ACC112 (cell line): ENCODE results near the gene SNAPC4.

Experiments used
- H2AFZ ChIP-seq: fragments of 200-600 bp; sonication (generic); one replicate; pipeline ENCODE4 v1.6.0; 2017; ENCODE audit warnings: antibody characterized with exemption, low read length; ENCODE audit not compliant: unreplicated experiment
- H3K27ac ChIP-seq: fragments of 200-600 bp; sonication (generic); 2 replicates; pipeline ENCODE4 v1.5.1; 2014; ENCODE audit warnings: low read depth, mild to moderate bottlenecking, antibody characterized with exemption, low read length, moderate library complexity
- H3K27me3 ChIP-seq: fragments of 200-600 bp; sonication (generic); 2 replicates; pipeline ENCODE4 v1.6.1; 2014; ENCODE audit warnings: mild to moderate bottlenecking, antibody characterized with exemption, low read length, moderate library complexity, mixed read lengths; ENCODE audit not compliant: insufficient read depth
- H3K36me3 ChIP-seq: fragments of 200-600 bp; sonication (generic); 2 replicates; pipeline ENCODE4 v1.6.1; 2016; ENCODE audit warnings: mild to moderate bottlenecking, antibody characterized with exemption, low read length, moderate library complexity, mixed read lengths; ENCODE audit not compliant: insufficient read depth
- H3K4me1 ChIP-seq: fragments of 200-600 bp; sonication (generic); one replicate; pipeline ENCODE4 v1.6.1; 2016; ENCODE audit warnings: low read length, mixed read lengths; ENCODE audit not compliant: insufficient read depth, unreplicated experiment, control insufficient read depth
- H3K4me3 ChIP-seq: fragments of 200-600 bp; sonication (generic); 2 replicates; pipeline ENCODE4 v1.5.1; 2014; ENCODE audit warnings: mild to moderate bottlenecking, low read depth, low read length
- H3K79me2 ChIP-seq: fragments of 200-600 bp; sonication (generic); one replicate; pipeline ENCODE4 v1.6.0; 2016; ENCODE audit warnings: low read length; ENCODE audit not compliant: control insufficient read depth, unreplicated experiment, insufficient read depth

SNAPC4 gene, protein sequence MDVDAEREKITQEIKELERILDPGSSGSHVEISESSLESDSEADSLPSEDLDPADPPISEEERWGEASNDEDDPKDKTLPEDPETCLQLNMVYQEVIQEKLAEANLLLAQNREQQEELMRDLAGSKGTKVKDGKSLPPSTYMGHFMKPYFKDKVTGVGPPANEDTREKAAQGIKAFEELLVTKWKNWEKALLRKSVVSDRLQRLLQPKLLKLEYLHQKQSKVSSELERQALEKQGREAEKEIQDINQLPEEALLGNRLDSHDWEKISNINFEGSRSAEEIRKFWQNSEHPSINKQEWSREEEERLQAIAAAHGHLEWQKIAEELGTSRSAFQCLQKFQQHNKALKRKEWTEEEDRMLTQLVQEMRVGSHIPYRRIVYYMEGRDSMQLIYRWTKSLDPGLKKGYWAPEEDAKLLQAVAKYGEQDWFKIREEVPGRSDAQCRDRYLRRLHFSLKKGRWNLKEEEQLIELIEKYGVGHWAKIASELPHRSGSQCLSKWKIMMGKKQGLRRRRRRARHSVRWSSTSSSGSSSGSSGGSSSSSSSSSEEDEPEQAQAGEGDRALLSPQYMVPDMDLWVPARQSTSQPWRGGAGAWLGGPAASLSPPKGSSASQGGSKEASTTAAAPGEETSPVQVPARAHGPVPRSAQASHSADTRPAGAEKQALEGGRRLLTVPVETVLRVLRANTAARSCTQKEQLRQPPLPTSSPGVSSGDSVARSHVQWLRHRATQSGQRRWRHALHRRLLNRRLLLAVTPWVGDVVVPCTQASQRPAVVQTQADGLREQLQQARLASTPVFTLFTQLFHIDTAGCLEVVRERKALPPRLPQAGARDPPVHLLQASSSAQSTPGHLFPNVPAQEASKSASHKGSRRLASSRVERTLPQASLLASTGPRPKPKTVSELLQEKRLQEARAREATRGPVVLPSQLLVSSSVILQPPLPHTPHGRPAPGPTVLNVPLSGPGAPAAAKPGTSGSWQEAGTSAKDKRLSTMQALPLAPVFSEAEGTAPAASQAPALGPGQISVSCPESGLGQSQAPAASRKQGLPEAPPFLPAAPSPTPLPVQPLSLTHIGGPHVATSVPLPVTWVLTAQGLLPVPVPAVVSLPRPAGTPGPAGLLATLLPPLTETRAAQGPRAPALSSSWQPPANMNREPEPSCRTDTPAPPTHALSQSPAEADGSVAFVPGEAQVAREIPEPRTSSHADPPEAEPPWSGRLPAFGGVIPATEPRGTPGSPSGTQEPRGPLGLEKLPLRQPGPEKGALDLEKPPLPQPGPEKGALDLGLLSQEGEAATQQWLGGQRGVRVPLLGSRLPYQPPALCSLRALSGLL (N-terminal part only)

DNA sequence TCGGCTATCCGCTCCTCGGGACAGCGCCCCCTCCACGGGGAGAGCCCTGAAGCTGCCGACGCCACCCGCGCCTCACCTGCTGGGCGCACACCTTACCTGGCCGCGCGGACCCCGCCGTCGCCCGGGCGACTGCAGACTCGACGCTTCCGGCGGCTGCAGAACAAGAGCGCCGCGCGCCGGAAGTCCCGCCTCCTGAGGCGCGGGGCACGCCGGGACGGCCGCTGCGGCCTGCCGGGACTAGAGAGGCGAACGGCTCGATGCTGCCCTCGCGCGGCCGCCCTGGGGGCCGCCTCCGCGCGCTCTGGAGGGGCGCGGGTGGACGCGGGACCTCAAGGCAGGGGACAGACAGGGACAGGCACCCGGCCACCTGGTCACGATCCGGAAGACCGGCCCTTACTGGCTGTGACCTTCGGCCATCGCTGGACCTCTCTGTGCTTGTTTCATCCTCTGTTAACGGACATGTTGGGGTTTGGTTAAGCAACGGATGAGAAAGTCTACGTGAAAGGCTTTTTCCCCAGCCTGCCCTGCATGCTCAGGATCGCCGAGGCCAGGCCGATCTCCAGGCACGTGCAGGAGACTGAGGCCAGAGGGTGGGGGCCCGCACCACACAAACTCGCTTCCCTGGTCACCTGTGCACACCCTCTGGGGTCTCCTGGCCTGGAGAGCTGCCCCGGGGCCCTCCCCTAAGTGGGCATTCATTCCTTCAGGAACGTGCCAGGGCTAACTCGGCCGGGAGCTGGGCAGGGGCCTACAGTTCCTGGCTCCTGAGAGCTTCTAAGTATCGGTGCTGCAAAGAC is at the start of gene SNAPC4:
TSS of gene SNAPC4 (minus strand) at position 133 of the 797 bp plus-strand sequence. CDS start 1,742 bp downstream, outside the sequence.
- Histone ChIP-seq H3K27ac (peak within 1 kb of the TSS; percentile 15; the same call in 1 of the 2 replicates), H3K27me3 (no peaks in the 10 kb centered on the region), H3K4me1 (peaks cover 16% of the 10 kb centered on the region), H3K36me3 (peaks cover 12% of the 10 kb centered on the region; the same call in 1 of the 2 replicates), H2AFZ (peak within 1 kb of the TSS; percentile 21), H3K4me3 (peak within 1 kb of the TSS; percentile 99), H3K79me2 (peaks cover 25% of the 10 kb centered on the region)

DNA sequence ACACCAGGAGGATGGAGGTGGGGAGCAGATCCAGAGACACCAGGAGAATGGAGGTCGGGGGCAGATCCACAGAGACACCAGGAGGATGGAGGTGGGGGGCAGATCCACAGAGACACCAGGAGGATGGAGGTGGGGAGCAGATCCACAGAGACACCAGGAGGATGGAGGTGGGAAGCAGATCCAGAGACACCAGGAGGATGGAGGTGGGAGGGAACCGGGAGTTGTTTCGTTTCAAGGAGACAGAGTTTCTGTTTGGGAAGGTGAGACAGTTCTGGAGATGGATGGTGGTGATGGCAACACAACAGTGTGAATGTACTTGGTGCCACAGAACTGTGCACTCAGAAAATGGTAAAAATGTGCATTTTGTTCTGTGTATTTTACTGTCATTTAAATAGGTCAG is 48.7 kb upstream of the SNAPC4 start:
- peaks cover 22% of the 10 kb centered on the region for H3K36me3 ChIP-seq
- H3K79me2 ChIP-seq, result no peaks in the 10 kb centered on the region
- H2AFZ ChIP-seq, result no peak overlapping the region
- H3K27me3 ChIP-seq, result no peaks in the 10 kb centered on the region
- H3K27ac ChIP-seq, result no peak overlapping the region
- no peak overlapping the region for H3K4me3 ChIP-seq
- no peaks in the 10 kb centered on the region for H3K4me1 ChIP-seq

DNA sequence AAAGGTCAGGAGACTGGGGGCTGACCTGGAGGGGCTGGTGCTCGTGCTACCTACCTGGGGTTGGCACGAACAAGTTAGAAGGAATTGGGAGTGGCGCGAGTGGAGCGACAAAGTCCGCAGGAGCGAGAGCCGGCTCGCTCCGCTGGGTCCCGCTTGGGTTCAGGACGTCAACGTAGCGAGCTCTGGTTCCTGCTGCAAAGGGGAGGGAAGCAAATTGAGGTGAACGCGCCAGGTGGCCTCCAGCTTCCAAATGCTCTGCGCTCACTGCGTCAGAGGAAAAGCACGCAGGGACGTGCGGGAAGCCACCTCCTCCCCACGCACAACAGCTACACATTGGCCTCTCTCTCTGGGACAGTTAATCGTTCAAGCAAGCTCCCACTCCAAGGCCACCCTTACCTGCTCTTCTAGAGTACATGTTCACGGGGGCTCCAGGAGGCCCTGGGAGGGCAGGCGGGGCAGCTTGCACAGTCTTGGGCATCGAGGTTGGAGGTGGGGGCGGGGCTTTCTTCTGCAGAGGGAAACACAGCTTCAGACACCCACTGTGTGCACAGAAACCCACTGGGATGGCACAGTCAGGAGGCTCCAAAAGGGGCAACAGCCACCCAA is 47.3 kb upstream of the SNAPC4 start:
- Histone ChIP-seq H2AFZ (no peak overlapping the region), H3K79me2 (no peaks in the 10 kb centered on the region), H3K4me3 (no peak overlapping the region), H3K27ac (no peak overlapping the region), H3K36me3 (peaks cover 16% of the 10 kb centered on the region), H3K4me1 (no peaks in the 10 kb centered on the region), H3K27me3 (no peaks in the 10 kb centered on the region)

DNA sequence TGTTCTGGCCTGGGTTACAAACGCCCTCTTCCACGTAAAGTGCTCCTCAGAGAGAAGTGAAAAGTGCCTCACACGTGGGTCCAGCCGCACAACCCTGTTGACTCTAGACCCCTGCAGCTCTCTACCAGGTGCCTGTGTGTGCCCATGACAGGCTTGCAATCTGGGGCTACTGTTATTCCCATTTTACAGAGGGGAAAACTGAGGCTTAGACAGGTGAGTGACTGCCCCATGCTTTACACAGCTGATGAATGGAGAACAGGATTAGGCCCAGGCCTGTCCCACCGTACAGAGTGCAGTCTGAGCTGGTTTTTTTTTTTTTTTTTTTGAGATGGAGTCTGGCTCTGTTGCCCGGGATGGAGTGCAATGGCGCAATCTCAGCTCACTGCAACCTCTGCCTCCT is 45.8 kb upstream of the SNAPC4 start:
- Histone ChIP-seq H3K27me3 (no peaks in the 10 kb centered on the region), H2AFZ (no peak overlapping the region), H3K36me3 (peaks cover 16% of the 10 kb centered on the region), H3K27ac (no peak overlapping the region), H3K79me2 (no peaks in the 10 kb centered on the region), H3K4me1 (no peaks in the 10 kb centered on the region), H3K4me3 (no peak overlapping the region)

DNA sequence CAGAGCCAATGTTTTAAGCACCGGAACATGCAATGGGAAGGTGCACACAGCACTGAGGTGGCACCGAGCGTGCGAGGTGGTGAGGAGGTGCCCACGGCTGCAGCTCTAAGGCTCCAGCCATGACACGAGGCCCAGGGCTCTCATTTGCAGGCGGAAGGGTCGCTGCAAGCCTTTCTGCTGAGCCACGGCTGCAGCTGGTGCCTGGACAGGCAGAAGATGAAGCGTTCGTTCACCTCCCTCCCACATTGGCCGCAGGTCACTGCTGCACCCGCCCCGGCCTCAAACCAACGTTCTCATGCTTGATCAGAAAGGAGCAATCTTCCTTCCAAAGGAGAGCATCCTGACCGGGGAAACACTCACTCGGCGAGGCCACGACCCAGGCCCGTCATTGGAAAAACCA is 44.1 kb upstream of the SNAPC4 start:
- Histone ChIP-seq H3K4me1 (no peaks in the 10 kb centered on the region), H3K79me2 (peaks cover 3% of the 10 kb centered on the region), H3K4me3 (no peak overlapping the region)

DNA sequence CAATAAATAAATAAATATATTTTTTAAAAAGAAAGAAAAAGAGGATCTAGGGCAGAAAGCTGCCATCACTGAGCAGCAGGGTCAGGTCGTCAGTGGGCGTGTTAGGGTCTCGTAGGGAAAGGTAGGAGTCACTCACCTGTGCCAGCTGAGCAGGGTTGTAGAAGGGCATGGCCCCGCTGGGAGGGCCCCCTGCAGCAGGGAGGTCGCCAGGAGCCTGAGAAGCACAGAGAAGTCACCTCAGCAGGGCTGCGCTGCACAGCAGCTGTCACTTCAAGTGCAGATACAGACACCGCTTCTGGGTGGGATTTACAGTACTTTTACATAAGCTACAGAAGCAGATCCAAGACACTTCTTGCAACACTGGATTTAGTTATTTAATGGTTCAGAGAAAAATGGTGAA is 43.7 kb upstream of the SNAPC4 start:
- Histone ChIP-seq H3K36me3 (peaks cover 8% of the 10 kb centered on the region), H3K4me3 (no peak overlapping the region), H3K27ac (no peak overlapping the region), H3K79me2 (peaks cover 7% of the 10 kb centered on the region), H3K4me1 (no peaks in the 10 kb centered on the region), H2AFZ (no peak overlapping the region), H3K27me3 (no peaks in the 10 kb centered on the region)

More for the DNA sequence above, 44.1 kb upstream of the SNAPC4 start:
- H3K27me3 ChIP-seq, result no peaks in the 10 kb centered on the region
- H3K36me3 ChIP-seq, result peaks cover 12% of the 10 kb centered on the region
- H2AFZ ChIP-seq, result no peak overlapping the region
- no peak overlapping the region for H3K27ac ChIP-seq

DNA sequence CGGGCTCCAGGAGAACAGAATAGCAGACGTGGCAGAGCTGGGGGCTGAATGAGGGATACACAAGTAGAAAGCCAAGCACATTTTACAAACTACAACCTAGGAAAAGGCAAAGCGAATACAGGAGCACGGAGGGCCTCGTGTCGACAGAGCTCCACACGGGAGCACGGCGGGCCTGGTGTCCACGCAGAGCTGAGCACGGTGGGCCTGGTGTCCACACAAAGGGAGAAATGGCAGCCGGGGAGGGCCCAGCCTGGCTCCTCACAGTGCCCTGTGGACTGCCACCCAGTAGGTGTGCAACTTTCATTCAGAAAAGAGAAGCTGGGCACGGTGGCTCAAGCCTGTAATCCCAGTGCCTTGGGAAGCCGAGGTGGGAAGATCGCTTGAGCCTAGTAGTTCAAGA is 43.1 kb upstream of the SNAPC4 start:
- Histone ChIP-seq H2AFZ (no peak overlapping the region), H3K4me1 (no peaks in the 10 kb centered on the region), H3K4me3 (no peak overlapping the region), H3K27me3 (no peaks in the 10 kb centered on the region), H3K27ac (no peak overlapping the region), H3K36me3 (peaks cover 8% of the 10 kb centered on the region), H3K79me2 (peaks cover 13% of the 10 kb centered on the region)

DNA sequence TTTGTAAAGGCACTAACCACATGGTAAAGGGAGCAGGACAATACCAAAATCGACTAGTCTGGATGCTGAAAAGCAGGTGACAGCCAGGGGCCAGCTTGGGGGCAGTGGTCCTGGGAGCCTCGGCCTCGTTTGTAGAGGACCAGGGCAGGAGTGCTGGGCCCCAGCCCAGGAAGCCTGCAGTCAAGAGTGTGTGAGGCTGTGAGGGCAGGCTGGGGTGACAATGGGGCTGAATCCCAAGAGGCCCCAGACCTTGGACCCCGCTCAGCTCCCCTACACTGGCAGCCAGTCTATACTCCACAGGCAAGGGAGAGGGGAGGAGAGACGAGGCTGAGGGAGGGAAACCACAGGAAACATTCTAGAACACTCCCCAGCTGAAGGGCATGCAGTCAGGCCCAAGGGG is 42.3 kb upstream of the SNAPC4 start:
- peaks cover 21% of the 10 kb centered on the region for H3K79me2 ChIP-seq

DNA sequence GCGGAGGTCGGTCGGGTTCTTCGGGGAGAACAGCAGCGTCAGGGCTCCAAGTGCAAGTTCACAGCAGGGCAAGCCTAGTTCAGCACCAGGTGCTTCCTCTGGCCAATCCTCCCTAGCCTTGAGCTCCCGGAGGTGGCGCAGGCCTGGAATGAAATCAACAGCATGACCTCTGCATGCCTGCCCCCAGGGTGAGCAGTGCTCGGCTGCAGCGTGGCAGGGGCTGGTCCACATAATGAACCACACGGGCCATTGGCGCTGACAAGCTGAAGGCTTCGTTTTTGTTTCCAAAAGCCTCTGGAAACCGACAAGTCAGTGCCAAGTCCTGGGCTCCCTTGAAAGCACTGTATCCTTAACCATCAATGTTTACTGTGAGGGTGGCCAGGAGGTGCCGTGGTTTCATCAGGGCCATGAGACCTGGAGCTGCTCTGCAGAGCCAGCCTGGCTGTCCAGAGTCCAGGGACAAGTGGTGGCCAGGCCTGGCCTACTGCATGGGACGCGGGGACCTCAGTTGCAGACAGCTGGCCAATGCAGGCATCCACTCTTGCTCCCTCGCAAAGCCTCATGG is 41.8 kb upstream of the SNAPC4 start:
- H3K27me3 ChIP-seq, result no peaks in the 10 kb centered on the region
- no peak overlapping the region for H3K27ac ChIP-seq
- H3K4me1 ChIP-seq, result peaks cover 11% of the 10 kb centered on the region
- peaks cover 5% of the 10 kb centered on the region; the same call in 1 of the 2 replicates for H3K36me3 ChIP-seq
- no peak overlapping the region for H2AFZ ChIP-seq
- H3K4me3 ChIP-seq, result no peak overlapping the region
- H3K79me2 ChIP-seq, result peaks cover 26% of the 10 kb centered on the region

More for the DNA sequence above, 42.3 kb upstream of the SNAPC4 start:
- Histone ChIP-seq H3K27me3 (no peaks in the 10 kb centered on the region), H3K4me1 (peaks cover 6% of the 10 kb centered on the region), H3K4me3 (no peak overlapping the region), H3K27ac (no peak overlapping the region), H2AFZ (no peak overlapping the region), H3K36me3 (peaks cover 5% of the 10 kb centered on the region; the same call in 1 of the 2 replicates)
